Activated effector memory CD4-positive, alpha-beta T cell treated with Interleukin-2 at 50 U/mL for 16 hours (primary cell): ENCODE data around the gene MYT1.

ENCODE experiments used
- DNase-seq: peaks from one replicate; pipeline ENCODE4 v3.0.0-alpha.2; 2020

MYT1 gene

DNA sequence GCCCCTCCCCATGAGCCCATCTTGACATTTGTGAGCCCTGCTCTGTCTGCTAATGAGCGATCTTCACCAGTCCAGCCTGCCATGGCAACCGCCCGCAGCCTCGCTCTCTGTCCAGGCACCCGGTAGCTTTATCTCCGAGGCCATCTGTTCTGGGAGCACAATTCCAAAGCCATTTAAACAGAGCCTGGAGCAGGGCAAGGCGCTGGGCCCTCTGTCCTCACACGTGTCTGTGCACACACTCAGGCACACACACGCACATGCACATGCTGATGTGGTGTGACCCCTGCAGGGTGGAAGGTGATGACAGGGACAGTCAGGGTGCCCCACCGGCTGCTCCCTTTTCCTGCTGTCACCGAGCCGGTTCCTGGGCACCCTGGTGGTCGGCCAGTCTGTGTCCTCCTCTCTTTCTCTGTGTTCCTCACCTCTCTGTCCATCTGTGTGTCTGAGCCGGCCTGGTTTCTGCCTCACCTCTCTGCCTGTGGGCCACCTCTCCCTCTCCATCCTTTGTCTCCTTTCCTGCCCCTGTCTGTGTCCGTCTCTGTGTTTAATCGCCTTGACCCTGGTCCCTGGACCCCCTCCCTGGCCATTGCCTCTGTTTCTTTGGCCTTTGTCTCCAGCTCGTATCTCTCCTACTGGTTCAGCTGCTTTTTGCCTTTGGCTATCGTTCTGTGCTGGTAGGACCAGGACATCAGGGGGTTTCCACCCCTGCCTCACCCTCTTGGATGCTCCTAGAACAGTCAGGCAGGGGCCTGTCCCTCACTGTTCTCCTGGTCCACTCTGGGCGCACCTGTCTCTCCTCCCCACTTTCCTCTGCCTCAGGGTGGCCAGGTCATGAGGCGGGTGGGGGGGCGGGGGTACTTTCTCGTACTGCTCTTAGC lies 8.8 kb upstream of the MYT1 start:
- no peak for DNase-seq

DNA sequence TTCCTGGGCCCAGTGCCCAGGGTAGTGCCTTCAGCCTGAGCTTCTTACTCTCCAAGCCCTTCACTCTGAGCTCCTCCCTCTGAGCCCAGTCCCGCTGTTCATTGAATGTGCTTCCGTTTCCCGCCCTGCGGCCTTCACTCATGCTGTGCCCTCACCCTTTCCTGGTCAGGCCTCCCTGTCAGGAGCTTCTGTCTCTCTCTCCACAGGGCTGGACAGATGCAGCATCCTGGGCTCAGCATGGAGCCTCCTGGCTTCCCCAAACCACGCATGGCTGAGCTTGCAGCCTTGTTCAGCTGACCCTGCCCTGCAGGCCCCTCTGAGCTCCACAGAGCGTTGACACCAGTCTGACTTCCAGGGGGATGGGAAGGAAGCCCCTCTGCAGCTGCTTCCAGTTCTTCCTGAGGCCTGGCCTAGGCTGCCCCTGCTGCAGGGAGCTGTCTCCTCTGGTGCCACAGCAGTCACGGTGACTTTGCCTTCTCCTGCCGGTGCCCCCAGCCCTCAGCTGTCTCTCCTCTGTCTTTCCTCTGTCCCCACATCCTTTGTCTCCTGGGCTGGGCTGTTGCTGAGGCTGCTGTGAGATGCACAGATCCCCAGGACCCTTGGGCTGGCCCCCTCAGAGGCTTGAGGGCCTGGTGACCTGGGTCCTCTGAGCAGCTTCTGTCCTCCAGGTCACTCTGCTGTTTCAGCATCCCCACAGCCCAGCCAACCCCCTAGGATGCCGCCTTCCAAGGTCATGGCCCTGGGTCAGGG lies 7.9 kb upstream of the MYT1 start:
- DNase-seq = no peak

DNA sequence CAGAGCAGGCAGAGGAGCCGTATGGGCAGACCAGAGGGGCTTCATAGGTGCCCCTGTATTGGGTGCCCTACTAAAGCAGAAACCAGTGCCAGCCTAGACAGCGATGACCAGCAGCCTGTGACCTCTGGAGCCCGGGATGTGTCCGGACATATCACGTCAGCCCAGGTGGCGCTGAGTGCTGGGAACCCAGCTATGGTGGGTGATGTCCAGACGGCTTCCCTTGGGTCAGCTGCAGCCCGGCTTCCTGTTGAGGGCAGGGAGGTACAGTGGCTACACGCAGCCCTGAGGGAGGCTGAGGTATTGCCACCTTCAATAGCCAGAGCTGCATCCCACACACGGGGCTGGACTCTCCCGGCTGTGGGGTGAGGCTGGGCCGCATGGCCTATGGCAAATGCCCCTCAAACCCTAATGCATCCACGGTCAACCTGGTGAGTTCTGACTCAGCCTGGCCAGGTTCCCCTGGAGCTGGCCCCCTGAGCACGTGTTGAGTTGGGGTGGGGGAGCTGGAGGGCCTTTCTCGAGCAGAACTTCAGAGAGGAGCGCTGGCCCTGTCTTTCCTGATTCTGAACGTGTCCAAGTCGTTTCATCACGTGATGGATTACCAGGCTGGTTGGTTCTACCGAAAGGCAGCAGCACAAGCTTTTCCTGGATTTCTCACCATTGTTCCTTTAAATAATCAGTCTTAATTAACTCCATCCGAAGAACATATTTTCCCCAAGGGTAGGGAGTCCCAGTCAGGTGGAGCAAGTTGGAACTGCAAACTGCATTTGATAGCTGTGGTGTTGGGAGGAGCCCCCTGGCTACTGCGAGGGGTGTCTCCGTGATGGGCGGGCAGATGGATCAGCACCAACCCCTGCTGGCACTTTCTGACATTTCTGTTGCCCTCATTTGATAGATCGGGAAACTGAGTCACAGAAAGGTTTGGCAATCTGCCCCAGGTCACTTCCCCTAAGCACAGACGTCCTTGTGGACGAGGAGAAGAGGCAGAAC lies 7.1 kb upstream of the MYT1 start:
- no peak for DNase-seq

GRCh38 chr20:64157878-64158277 lies 6.4 kb upstream of the MYT1 start:
- no peak for DNase-seq

DNA sequence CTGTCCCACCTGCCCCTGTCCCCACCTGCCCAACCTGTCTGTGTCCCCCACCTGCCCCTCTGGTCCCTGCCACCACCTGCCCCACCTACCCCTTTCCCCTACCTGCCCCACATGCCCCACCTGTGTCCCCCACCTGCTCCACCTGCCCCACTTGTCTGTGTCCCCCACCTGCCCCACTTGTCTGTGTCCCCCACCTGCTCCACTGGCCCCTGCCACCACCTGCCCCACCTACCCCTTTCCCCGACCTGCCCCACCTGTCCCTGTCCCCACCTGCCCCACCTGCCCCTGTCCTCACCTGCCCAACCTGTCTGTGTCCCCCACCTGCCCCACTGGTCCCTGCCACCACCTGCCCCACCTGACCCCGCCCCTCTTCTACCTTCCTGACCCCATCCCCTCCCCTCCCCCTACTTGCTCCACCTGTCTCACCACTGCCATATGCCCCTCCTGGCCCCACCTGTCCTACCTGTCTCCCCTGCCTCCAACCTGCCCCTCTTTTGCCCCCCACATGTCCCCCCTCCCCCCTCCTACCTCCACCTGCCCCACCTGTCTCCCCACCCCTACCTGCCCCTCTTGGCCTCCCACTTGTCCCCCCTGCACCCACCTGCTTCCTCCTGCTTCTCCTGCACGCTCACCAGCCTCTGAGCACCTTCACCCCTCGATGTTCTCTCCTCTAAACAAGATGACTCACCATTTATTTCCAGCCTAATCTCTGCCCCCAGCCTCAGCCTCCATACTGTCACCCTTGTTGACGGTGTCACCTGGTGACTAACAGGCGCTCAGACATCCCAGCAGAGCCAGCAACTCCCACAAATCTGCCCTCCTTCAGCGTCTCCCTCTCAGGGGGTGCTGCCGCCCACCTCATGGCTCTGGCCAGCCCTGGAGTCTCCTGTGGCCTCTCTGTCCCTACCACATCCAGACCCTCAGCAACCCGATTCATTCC lies 5.6 kb upstream of the MYT1 start:
- no peak for DNase-seq

GRCh38 chr20:64159286-64159680 lies 5.0 kb upstream of the MYT1 start:
- no peak for DNase-seq

DNA sequence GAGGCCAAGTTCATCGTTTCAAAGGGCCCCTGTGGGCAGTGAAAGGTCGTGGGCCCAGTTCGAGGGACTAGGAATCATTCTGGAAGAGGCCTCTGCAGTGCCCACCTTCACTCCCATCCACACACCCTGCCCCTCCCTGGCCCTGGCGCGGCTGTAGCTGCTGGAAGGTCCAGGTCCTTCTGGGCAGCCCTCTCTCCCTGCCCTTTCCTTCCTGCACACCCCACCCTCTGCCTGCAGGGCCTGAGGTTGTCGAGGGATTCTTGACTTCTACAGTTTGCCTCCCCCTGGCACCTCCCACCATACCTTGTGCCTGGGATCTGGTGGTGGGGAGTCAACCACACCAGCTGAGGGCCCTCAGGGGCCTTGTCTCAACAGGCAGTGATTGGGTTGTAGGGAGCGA lies 4.5 kb upstream of the MYT1 start:
- DNase-seq = no peak

GRCh38 chr20:64160118-64160517 lies 4.1 kb upstream of the MYT1 start:
- no peak for DNase-seq

DNA sequence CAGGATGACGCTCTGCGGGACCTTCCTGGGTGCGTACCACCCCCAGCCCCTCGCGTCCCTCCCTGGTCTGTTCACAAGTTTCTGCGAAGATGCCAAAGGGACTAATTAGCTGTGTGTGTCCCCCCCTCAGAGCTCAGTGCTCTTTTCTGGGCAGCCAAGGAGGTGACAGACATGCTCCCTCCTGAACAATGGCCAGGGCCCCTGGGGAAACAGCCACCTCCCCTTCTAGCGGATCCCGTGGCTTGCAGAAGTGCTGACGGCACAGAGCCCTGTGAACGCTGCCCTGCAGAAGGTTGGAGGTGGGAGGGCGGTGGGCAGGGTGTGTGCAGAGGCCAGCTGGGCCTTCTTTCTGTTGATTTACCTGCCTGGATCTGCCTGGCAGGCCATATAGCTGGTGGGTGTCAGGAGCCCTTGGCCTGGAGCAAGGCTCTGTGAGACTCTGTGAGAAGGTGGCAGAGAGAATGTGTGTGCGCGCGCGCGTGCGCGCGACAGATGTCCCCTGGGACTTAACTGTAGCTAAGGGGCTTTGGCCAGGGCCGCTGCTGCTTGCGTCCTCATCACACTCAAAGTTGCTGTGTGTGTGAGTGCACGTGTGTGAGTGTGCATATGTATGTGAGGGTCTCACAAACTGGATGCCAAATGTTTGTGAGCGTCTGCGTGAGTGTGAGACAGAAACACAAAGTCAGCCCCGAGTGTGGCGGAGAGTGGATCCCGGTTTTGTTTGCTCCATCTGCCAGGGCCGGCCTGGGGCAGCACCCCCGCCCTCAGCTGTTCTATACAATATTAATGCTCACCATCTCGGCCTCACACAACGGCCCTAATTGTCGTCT lies 3.5 kb upstream of the MYT1 start:
- DNase-seq = no peak

DNA sequence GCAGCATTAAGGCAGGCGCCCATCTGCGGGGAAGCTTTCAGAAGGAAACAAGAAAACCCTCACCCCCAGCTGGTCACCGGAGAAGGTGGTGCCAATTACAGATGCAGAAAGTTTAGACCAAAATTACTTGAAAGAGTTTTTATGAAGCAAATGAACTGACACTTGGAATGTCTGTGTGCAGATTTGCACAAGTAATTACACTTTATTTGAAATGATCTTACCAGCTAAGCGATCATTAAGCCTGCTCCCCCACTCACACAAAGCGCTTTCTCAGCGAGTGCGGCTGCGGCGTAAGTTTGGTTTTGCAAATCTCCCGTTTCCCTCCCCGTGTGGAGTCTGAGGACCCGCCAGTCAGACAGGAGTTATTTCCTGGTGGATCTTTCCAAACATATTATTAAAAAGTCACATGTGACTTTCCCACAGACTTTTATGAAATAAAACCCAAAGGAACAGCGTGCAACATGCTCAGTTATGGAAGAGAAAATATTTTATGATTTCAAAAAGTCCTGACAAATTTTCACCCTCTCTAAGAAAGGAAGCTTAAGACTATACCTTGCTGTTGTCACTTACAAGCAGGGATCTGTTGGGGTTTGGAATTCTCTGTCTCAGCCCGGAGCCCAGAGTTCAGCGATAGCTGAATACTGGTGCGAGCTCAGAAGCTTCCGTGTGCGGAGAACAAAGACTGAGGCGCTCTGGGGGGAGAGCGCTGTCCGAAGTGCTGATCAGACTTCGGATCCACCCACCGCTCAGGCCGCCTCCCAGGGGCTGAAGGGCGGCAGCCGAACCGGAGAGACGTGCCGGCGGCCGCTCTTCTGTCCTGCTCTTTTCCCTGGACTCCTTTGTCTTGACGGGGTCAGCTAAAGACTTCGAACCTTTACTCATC lies 2.7 kb upstream of the MYT1 start:
- DNase-seq = no peak

DNA sequence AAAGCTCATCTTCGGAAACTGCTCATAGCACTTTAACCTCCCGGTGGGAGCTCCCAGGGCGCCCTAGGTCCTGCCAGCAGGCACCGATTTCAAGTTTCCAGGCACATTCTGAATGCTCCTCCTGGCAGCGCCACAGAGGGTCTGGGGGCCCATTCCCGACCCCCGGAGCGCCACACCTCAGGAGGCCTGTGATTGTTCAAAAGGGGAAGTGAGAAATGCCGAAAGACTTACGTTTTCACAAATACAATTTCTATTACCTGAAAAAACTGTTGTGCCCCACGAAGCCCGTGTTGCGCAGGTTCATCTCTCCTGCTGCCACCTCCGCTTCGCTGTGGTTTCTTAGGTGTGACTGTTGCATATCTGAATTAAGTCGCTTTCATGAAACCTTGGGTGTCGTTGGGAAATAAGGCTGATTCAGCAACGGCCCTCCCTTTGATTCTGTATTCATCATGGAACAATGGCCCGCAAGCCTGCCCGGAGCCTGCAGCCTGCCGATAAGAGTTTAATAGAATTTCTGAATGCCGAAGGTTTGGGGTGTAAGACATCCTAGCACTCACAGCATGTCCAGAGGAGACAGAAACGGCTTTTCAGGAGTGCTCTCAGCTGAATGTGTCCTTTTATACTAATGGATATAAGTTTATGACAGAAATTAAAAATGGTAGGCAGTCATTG lies 1.9 kb upstream of the MYT1 start:
- DNase-seq = no peak

DNA sequence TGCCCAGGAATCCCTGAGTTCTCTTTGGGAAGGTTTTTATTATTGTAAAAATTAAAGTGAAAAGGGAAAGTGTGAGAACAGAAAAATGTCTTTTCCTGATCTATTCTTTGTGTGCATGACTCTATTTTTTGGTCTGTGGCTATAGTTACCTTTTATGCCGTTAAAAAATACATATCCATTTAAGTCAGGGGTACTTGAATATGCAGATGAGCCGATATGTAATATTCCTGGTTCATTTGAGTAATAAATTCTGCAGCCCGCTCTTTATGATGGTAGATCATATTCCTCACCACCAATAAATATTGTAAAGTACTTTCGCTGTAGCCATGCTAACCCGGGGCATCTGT lies 503 bp upstream of the MYT1 start:
- DNase-seq = no peak

GRCh38 chr20:64165866-64166600 lies 1.8 kb downstream of the MYT1 start:
- no peak for DNase-seq

DNA sequence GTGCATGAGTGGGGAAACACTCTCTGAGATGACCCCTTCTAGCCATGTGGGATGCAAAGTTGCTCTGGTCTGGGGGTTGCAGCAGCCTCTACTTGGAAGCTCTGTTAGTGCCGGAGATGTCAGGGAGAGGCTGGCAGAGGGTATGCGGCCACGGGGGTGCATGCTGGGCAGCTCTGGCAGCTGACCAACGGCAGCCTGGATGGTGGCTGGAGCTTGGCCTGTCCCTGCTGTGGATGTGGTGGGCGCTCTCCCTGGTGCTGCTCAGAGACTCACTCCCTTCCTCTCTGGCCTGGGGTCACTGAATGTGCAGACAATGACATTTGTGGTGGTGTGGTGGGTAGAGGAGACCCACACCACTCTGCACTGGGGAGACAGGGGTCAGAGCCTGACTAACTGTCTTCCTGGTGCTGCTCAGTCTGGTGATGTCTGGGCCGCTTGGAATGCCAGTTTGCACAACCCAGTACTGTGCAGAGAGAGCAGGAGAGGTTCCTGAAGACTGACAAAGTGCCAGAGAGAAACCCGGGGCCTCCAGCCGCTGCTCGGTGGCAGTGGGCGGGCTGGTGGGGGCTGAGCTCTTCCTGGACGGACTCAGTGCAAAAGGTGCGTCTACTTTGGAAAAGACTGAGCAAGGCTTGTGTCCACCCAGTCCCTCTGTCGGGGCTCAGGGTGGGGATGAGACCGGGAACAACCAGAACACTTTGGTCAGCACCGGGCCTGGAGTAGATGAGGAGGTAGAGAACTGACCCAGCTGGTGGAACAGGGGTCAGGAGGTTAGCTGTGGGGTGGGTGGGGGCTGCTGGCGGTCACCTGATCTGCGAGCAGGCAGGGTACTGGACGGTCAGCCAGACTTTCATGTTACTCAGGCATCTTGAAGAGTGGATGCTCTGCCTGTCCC lies 2.7 kb downstream of the MYT1 start:
- no peak for DNase-seq

GRCh38 chr20:64167676-64168075 lies 3.4 kb downstream of the MYT1 start:
- no peak for DNase-seq

GRCh38 chr20:64168381-64169090 lies 4.3 kb downstream of the MYT1 start:
- no peak for DNase-seq

- no peak for DNase-seq
Measured at GRCh38 chr20:64169091-64169560, 4.9 kb downstream of the MYT1 start.
